Keratinocyte (primary cell): ENCODE results near the gene ARHGAP24. TPM values are rescaled to one million over a fixed set of nuclear protein-coding genes. Genes with fewer than 3 reads are reported as not detected.

Experiments used
- DNase-seq: peaks from one replicate; pipeline ENCODE4 v3.0.0-alpha.2; 2011; ENCODE audit warnings: low read depth, missing footprints, low spot score
- FAIRE-seq: peaks from 2 replicates; lab custom pipeline; 2011; peaks lifted over from hg19 to GRCh38; lab: Jason Lieb, UNC
- H2AFZ ChIP-seq: 2 replicates; pipeline ENCODE4 v1.6.0; 2012; ENCODE audit warnings: low read length, control low read depth, inconsistent platforms; ENCODE audit not compliant: control insufficient read depth
- H3K27ac ChIP-seq: 2 replicates; pipeline ENCODE4 v1.5.1; 2011; ENCODE audit warnings: low read length; ENCODE audit not compliant: control insufficient read depth, insufficient read depth
- H3K27me3 ChIP-seq: 3 replicates; pipeline ENCODE4 v1.6.0; 2011; ENCODE audit warnings: low read length; ENCODE audit not compliant: control insufficient read depth, insufficient read depth; ENCODE audit errors: extremely low read depth
- H3K36me3 ChIP-seq, 2 experiments: 2 replicates in 1 of 2; 3 replicates in 1 of 2; pipeline ENCODE4 v1.5.1; 2011; ENCODE audit warnings: low read length in 2 of 2, mild to moderate bottlenecking in 1 of 2; ENCODE audit not compliant: control insufficient read depth in 2 of 2, insufficient read depth in 2 of 2; ENCODE audit errors: extremely low read depth in 1 of 2
- H3K4me1 ChIP-seq: 3 replicates; pipeline ENCODE4 v1.5.1; 2011; ENCODE audit warnings: low read length; ENCODE audit not compliant: control insufficient read depth, insufficient read depth; ENCODE audit errors: extremely low read depth
- H3K4me2 ChIP-seq: 3 replicates; pipeline ENCODE4 v1.6.0; 2011; ENCODE audit warnings: low read depth, low read length; ENCODE audit not compliant: control insufficient read depth, insufficient read depth; ENCODE audit errors: extremely low read depth
- H3K4me3 ChIP-seq, 3 experiments: fragments of 200-600 bp in 1 of 3; sonication (generic) in 1 of 3; 2 replicates in 2 of 3; 3 replicates in 1 of 3; pipeline ENCODE4 v1.5.1; 2011 to 2016; ENCODE audit warnings: low read length in 3 of 3, mild to moderate bottlenecking in 3 of 3, control low read depth in 2 of 3, inconsistent platforms in 1 of 3, low read depth in 1 of 3, mixed read lengths in 1 of 3, mixed run types in 1 of 3, moderate library complexity in 1 of 3; ENCODE audit not compliant: control insufficient read depth in 2 of 3, insufficient read depth in 2 of 3; ENCODE audit errors: extremely low read depth in 1 of 3
- H3K79me2 ChIP-seq: 2 replicates; pipeline ENCODE4 v1.6.0; 2012; ENCODE audit warnings: low read length; ENCODE audit not compliant: control insufficient read depth, insufficient read depth
- H3K9ac ChIP-seq: 3 replicates; pipeline ENCODE4 v1.6.0; 2011; ENCODE audit warnings: low read length; ENCODE audit not compliant: control insufficient read depth, insufficient read depth; ENCODE audit errors: extremely low read depth
- H3K9me1 ChIP-seq: 3 replicates; pipeline ENCODE4 v1.6.0; 2011; ENCODE audit warnings: low read length; ENCODE audit not compliant: control insufficient read depth, insufficient read depth; ENCODE audit errors: extremely low read depth
- H3K9me3 ChIP-seq: 2 replicates; pipeline ENCODE4 v1.5.1; 2012; ENCODE audit warnings: low read depth, low read length; ENCODE audit not compliant: control insufficient read depth
- H4K20me1 ChIP-seq: 3 replicates; pipeline ENCODE4 v1.6.0; 2011; ENCODE audit warnings: low read length; ENCODE audit not compliant: control insufficient read depth, insufficient read depth; ENCODE audit errors: extremely low read depth
- CTCF ChIP-seq, 3 experiments: IDR thresholded peaks in 1 of 3; conservative IDR thresholded peaks in 1 of 3; optimal IDR thresholded peaks in 1 of 3; 2 replicates in 2 of 3; 3 replicates in 1 of 3; pipeline versions ENCODE3 to v1.5.1; 2011; ENCODE audit warnings: low read length in 3 of 3, mild to moderate bottlenecking in 3 of 3, moderate library complexity in 2 of 3, control low read depth in 1 of 3, inconsistent platforms in 1 of 3; ENCODE audit not compliant: insufficient read depth in 2 of 3; ENCODE audit errors: extremely low read depth in 1 of 3
- EZH2 ChIP-seq: IDR thresholded peaks from one replicate; pipeline ENCODE4 v1.6.1; 2012; ENCODE audit warnings: inconsistent platforms, mild to moderate bottlenecking, low read length, moderate library complexity
- dilution Hi-C: fragments of 300-500 bp; cut with MboI; formaldehyde crosslinking; loops from one replicate; pipeline ENCODE4 v1.7.0; 2020; ENCODE audit warnings: low sequenced_read_pairs; ENCODE audit not compliant: extremely low pct_ligation_motif_present
- polyA plus RNA-seq, 5 experiments: library from polyadenylated mRNA; depleted of rRNA in 3 of 5; stranded (reverse) in 3 of 5; stranded (forward) in 1 of 5; unstranded in 1 of 5; fragments of >200 nt; gene quantifications; 1 replicate in 1 of 5; 2 replicates in 3 of 5; 3 replicates in 1 of 5; pipeline versions ENCODE4 v1.2.1 to v1.2.3, GENCODE V29; 2011 to 2012; ENCODE audit warnings: missing spikeins in 2 of 5, low read depth in 1 of 5, low replicate concordance in 1 of 5

Gene ARHGAP24
- polyA plus RNA-seq, 1 donor (not counting 4 experiments of a cell fraction or from before 2014, with no cell fraction given), result 0.87 TPM

GRCh38 chr4:85722401-85722800 lies 247.5 kb downstream of the ARHGAP24 start:
- Histone ChIP-seq H3K4me1 (peaks cover 13% of the 10 kb centered on the region), H3K9me3 (no peaks in the 10 kb centered on the region), H3K9ac (no peak overlapping the region), H3K27me3 (no peaks in the 10 kb centered on the region), H3K4me2 (no peak overlapping the region), H3K79me2 (no peaks in the 10 kb centered on the region), H3K4me3 (no peak overlapping the region), H3K27ac (no peak overlapping the region), H3K9me1 (no peaks in the 10 kb centered on the region), H3K36me3 (no peaks in the 10 kb centered on the region), H4K20me1 (no peaks in the 10 kb centered on the region), H2AFZ (no peak overlapping the region)
- TF ChIP-seq EZH2 (no peak), CTCF (optimal IDR thresholded peaks at IDR 0.05 in 1 of 3, IDR thresholded peaks at IDR 0.05 in 1 of 3, conservative IDR thresholded peaks at IDR 0.05 in 1 of 3; ENCODE audit: extremely low read depth in 1 of 3, insufficient read depth in 2 of 3, low read length in 3 of 3) (no peak)
- no peak for DNase-seq
- dilution Hi-C loops, result no loop called here
- no peak for FAIRE-seq

DNA sequence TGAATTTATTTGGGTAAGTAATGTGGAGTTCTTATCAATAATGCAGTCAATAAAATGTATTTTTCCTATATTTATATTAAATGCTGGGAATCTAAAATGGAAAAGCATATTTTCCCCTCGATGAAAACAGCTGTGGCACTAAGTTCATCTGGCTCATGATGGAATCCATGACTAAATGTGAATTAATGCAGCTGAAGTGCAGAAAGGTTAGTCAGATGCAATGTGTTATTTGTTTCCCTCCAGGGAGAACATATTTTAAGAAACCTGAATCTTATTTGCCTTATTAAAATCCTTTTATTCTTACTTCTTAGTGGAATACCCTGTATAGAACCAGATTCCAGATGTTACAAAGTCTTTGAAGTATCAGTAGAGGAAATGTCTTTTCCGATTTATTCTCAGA lies 247.9 kb downstream of the ARHGAP24 start:
- DNase-seq, result no peak
- no peak overlapping the region for H3K4me3 ChIP-seq
- H2AFZ ChIP-seq, result no peak overlapping the region
- H3K36me3 ChIP-seq, result no peaks in the 10 kb centered on the region
- H3K4me1 ChIP-seq, result peaks cover 9% of the 10 kb centered on the region
- H3K27ac ChIP-seq, result no peak overlapping the region
- no peaks in the 10 kb centered on the region for H3K9me1 ChIP-seq
- no peaks in the 10 kb centered on the region for H3K9me3 ChIP-seq
- no peak overlapping the region for H3K4me2 ChIP-seq
- no peak for TF ChIP-seq CTCF (optimal IDR thresholded peaks at IDR 0.05 in 1 of 3, IDR thresholded peaks at IDR 0.05 in 1 of 3, conservative IDR thresholded peaks at IDR 0.05 in 1 of 3; ENCODE audit: extremely low read depth in 1 of 3, insufficient read depth in 2 of 3, low read length in 3 of 3)
- no peak for TF ChIP-seq EZH2
- no peak overlapping the region for H3K9ac ChIP-seq
- dilution Hi-C loops, result no loop called here
- no peaks in the 10 kb centered on the region for H3K27me3 ChIP-seq
- H3K79me2 ChIP-seq, result no peaks in the 10 kb centered on the region
- H4K20me1 ChIP-seq, result no peaks in the 10 kb centered on the region
- FAIRE-seq, result no peak
